Epithelial cell of proximal tubule (primary cell): ENCODE measurements around the gene WDR18. TPM values are rescaled to one million over a fixed set of nuclear protein-coding genes. Genes with fewer than 3 reads are reported as not detected.
A peak's percentile ranks its signal among the peaks of the same experiment; 100 is the strongest.

Experiments
- DNase-seq: peaks from one replicate; pipeline ENCODE4 v3.0.0-alpha.2; 2011; ENCODE audit warnings: low read depth
- H3K4me3 ChIP-seq: 2 replicates; pipeline ENCODE4 v1.5.1; 2011; ENCODE audit warnings: low read depth, mild to moderate bottlenecking, low read length
- CTCF ChIP-seq: conservative IDR thresholded peaks from 2 replicates; pipeline ENCODE4 v1.5.1; 2012; ENCODE audit warnings: low read depth, mild to moderate bottlenecking, low read length
- total RNA-seq: library from RNA; depleted of rRNA; stranded (reverse); fragments of >200 nt; gene quantifications from 2 replicates; pipeline ENCODE4 v1.2.3, GENCODE V29; 2015

Gene WDR18
- total RNA-seq, 1 donor from 2014 or later, result 71.0 TPM

GRCh38 chr19:993361-993830 lies 9.3 kb downstream of the WDR18 start:
- H3K4me3 ChIP-seq, result no peak overlapping the region
- no peak for TF ChIP-seq CTCF
- DNase-seq, result no peak

GRCh38 chr19:993831-994393 lies 9.8 kb downstream of the WDR18 start:
- no peak for DNase-seq
- H3K4me3 ChIP-seq, result no peak overlapping the region
- TF ChIP-seq CTCF, result no peak

- H3K4me3 ChIP-seq, result no peak overlapping the region
- DNase-seq, result no peak
- no peak for TF ChIP-seq CTCF
These were observed 10.4 kb downstream of the WDR18 start for GRCh38 chr19:994516-994915.

GRCh38 chr19:995051-995827 lies 11.1 kb downstream of the WDR18 start:
- H3K4me3 ChIP-seq, result no peak overlapping the region
- no peak for TF ChIP-seq CTCF
- DNase-seq, result no peak

- H3K4me3 ChIP-seq, result peak overlapping the region; percentile 14
- DNase-seq, result no peak
- no peak for TF ChIP-seq CTCF
These were observed 12.1 kb downstream of the WDR18 start for GRCh38 chr19:996051-996838.

GRCh38 chr19:998064-998463 lies 13.9 kb downstream of the WDR18 start:
- TF ChIP-seq CTCF, result no peak
- no peak for DNase-seq
- no peak overlapping the region for H3K4me3 ChIP-seq
